ENCODE measurements around the gene STARD5. TPM values are rescaled to one million over a fixed set of nuclear protein-coding genes. Genes with fewer than 3 reads are reported as not detected.
"Not testable (repeated sequence)": the region's sequence is repeated elsewhere in the genome, so short reads cannot be mapped to it uniquely, and the experiment has no call there.

The STARD5 gene
- total RNA-seq, 3 donors from 2014 or later: 16.6 to 38.9 (median 33.4) TPM

DNA sequence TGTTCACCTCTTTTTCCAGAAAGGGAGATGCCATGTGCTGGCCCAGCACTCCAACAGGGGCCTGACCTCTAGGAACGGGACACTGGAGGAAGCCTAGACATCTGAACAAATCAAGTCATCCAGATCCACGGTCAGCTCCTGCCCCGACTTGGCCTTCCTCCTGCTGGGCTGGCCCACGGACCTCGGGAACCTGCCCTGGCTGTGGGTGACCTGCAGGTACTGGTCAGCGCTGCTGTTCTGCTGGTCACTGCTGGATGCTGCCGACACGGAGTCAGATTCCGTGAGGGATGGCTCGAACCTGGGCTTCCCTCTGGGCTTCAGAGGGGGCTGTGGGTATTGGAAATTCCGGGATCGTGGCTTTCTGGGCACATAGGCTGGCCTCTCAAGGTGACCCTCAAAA lies 8.4 kb upstream of the STARD5 start:
- DNase-seq (no peak), ATAC-seq (no peak)
- H3K4me1 ChIP-seq (ENCODE audit: low read depth): peaks cover 6% of the 10 kb centered on the region
- no peak overlapping the region for H3K4me3 ChIP-seq
- intact Hi-C loops (cut with DNase I, micrococcal nuclease): loop anchor here in 1 of 2 donors (10.0 kb wide), 1 partner anchor 58 kb away; no protein-coding TSS in a partner anchor
- no peak for TF ChIP-seq CTCF (IDR thresholded peaks at IDR 0.05)
- H3K9me3 ChIP-seq: no peaks in the 10 kb centered on the region
- H3K36me3 ChIP-seq (ENCODE audit: low read depth): no peaks in the 10 kb centered on the region

- DNase-seq: no peak
- intact Hi-C loops (cut with DNase I, micrococcal nuclease): loop anchor here in 1 of 2 donors (10.0 kb wide), 1 partner anchor 57 kb away; no protein-coding TSS in a partner anchor
Observed at GRCh38 chr15:81331600-81331999, 7.7 kb upstream of the STARD5 start.

GRCh38 chr15:81331141-81331540 lies 7.2 kb upstream of the STARD5 start:
- DNase-seq; H3K36me3 ChIP-seq (ENCODE audit: low read depth); ATAC-seq; H3K9me3 ChIP-seq; H3K4me1 ChIP-seq (ENCODE audit: low read depth); H3K4me3 ChIP-seq: not testable (repeated sequence)
- intact Hi-C loops (cut with DNase I, micrococcal nuclease): loop anchor here in 1 of 2 donors (10.0 kb wide), 1 partner anchor 56 kb away; no protein-coding TSS in a partner anchor

More at GRCh38 chr15:81331600-81331999, 7.7 kb upstream of the STARD5 start:
- Histone ChIP-seq H3K4me1 (ENCODE audit: low read depth) (peaks cover 6% of the 10 kb centered on the region), H3K36me3 (ENCODE audit: low read depth) (no peaks in the 10 kb centered on the region), H3K4me3 (no peak overlapping the region), H3K9me3 (no peaks in the 10 kb centered on the region)
- TF ChIP-seq CTCF (IDR thresholded peaks at IDR 0.05): no peak
- ATAC-seq: no peak

GRCh38 chr15:81330366-81331090 lies 6.6 kb upstream of the STARD5 start:
- intact Hi-C loops (cut with DNase I, micrococcal nuclease): loop anchor here in 1 of 2 donors (10.0 kb wide), 1 partner anchor 56 kb away; no protein-coding TSS in a partner anchor
- no peak for ATAC-seq
- no peaks in the 10 kb centered on the region for H3K9me3 ChIP-seq
- H3K4me3 ChIP-seq: no peak overlapping the region
- peaks cover 6% of the 10 kb centered on the region for H3K4me1 ChIP-seq (ENCODE audit: low read depth)
- H3K36me3 ChIP-seq (ENCODE audit: low read depth): no peaks in the 10 kb centered on the region
- TF ChIP-seq CTCF (IDR thresholded peaks at IDR 0.05): no peak
- DNase-seq: no peak

GRCh38 chr15:81329446-81329845 lies 5.5 kb upstream of the STARD5 start:
- no peak for ATAC-seq
- intact Hi-C loops (cut with DNase I, micrococcal nuclease): no loop called here
- Histone ChIP-seq H3K4me3 (no peak overlapping the region), H3K9me3 (no peaks in the 10 kb centered on the region), H3K36me3 (ENCODE audit: low read depth) (no peaks in the 10 kb centered on the region), H3K4me1 (ENCODE audit: low read depth) (peaks cover 4% of the 10 kb centered on the region)
- no peak for DNase-seq
- TF ChIP-seq CTCF (IDR thresholded peaks at IDR 0.05): no peak

GRCh38 chr15:81327516-81327915 lies 3.6 kb upstream of the STARD5 start:
- ATAC-seq (no peak), DNase-seq (no peak)
- intact Hi-C loops (cut with DNase I, micrococcal nuclease): no loop called here
- no peak for TF ChIP-seq CTCF (IDR thresholded peaks at IDR 0.05)
- no peaks in the 10 kb centered on the region for H3K36me3 ChIP-seq (ENCODE audit: low read depth)
- H3K9me3 ChIP-seq: no peaks in the 10 kb centered on the region
- H3K4me1 ChIP-seq (ENCODE audit: low read depth): peaks cover 10% of the 10 kb centered on the region
- no peak overlapping the region for H3K4me3 ChIP-seq

Measured in mucosa of descending colon (tissue), 3 donors.